ENCODE results near the gene TUBA4B. TPM values are rescaled to one million over a fixed set of nuclear protein-coding genes. Genes with fewer than 3 reads are reported as not detected.

TUBA4B gene
- total RNA-seq, 1 experiment from 2014 or later: not detected

GRCh38 chr2:219210196-219210885 lies 42.7 kb upstream of the TUBA4B start:
- TF ChIP-seq TCF7L2 (IDR thresholded peaks at IDR 0.05; ENCODE audit: low read depth, low read length) (no peak), POLR2AphosphoS5 (IDR thresholded peaks at IDR 0.05; ENCODE audit: low read depth, low read length) (no peak), SIN3A (IDR thresholded peaks at IDR 0.05; ENCODE audit: borderline replicate concordance, insufficient read depth, low read depth, low read length) (no peak), REST (IDR thresholded peaks at IDR 0.05; ENCODE audit: insufficient read depth in 1 of 2, low read depth in 2 of 2, low read length in 1 of 2) (no peak), CTCF (IDR thresholded peaks at IDR 0.05) (no peak)
- no TSS peak for BruUV-seq (replicated peaks)
- intact Hi-C loops (cut with micrococcal nuclease; ENCODE audit: unreplicated experiment): loop anchor here (10.0 kb wide), 1 partner anchor 46 kb away; the partner anchor contains the start of gene NHEJ1
- Histone ChIP-seq H3K4me1 (ENCODE audit: control insufficient read depth, insufficient read depth, low read length) (peaks cover 16% of the 10 kb centered on the region), H3K27me3 (ENCODE audit: control insufficient read depth, insufficient read depth, low read length) (no peaks in the 10 kb centered on the region), H3K36me3 (ENCODE audit: control insufficient read depth, insufficient read depth, low read length) (0 out of 2 replicates have a peak, but pooled peaks cover 4% of the 10 kb centered on the region), H3K27ac (ENCODE audit: low read length) (no peak overlapping the region), H3K4me3 (ENCODE audit: low read depth in 2 of 2, low read length in 2 of 2) (no peak overlapping the region), H3K9me3 (ENCODE audit: control insufficient read depth, insufficient read depth, low read depth, low read length) (no peaks in the 10 kb centered on the region)
- POLR2A ChIA-PET: no interaction called here
- ATAC-seq: no peak
- in situ Hi-C loops (cut with HindIII; ENCODE audit: low pct_unique_long_range_greater_than_20kb, low sequenced_read_pairs): no loop called here
- CTCF ChIA-PET: no interaction called here
- no peak for DNase-seq (ENCODE audit: low read depth, low spot score)

GRCh38 chr2:219210886-219211362 lies 42.1 kb upstream of the TUBA4B start:
- in situ Hi-C loops (cut with HindIII; ENCODE audit: low pct_unique_long_range_greater_than_20kb, low sequenced_read_pairs) (no loop called here), intact Hi-C loops (cut with micrococcal nuclease; ENCODE audit: unreplicated experiment) (loop anchor here (10.0 kb wide), 1 partner anchor 46 kb away; the partner anchor contains the start of gene NHEJ1)
- ATAC-seq (no peak), DNase-seq (ENCODE audit: low read depth, low spot score) (no peak)
- TF ChIP-seq CTCF (IDR thresholded peaks at IDR 0.05) (no peak), POLR2AphosphoS5 (IDR thresholded peaks at IDR 0.05; ENCODE audit: low read depth, low read length) (0 out of 2 replicates have a peak, but pooled peaks have one; percentile 26)
- 0 out of 2 replicates have a peak, but pooled peaks cover 4% of the 10 kb centered on the region for H3K36me3 ChIP-seq (ENCODE audit: control insufficient read depth, insufficient read depth, low read length)
- no peaks in the 10 kb centered on the region for H3K27me3 ChIP-seq (ENCODE audit: control insufficient read depth, insufficient read depth, low read length)
- BruUV-seq (replicated peaks): no TSS peak
- ChIA-PET CTCF (interaction anchor here (0.6 kb wide), 1 partner anchor 154 kb away, joined by 5 read pairs; no protein-coding TSS in a partner anchor), POLR2A (no interaction called here)
- peaks cover 13% of the 10 kb centered on the region for H3K4me1 ChIP-seq (ENCODE audit: control insufficient read depth, insufficient read depth, low read length)
- H3K27ac ChIP-seq (ENCODE audit: low read length): no peak overlapping the region
- no peak overlapping the region for H3K4me3 ChIP-seq (ENCODE audit: low read depth in 2 of 2, low read length in 2 of 2)
- H3K9me3 ChIP-seq (ENCODE audit: control insufficient read depth, insufficient read depth, low read depth, low read length): no peaks in the 10 kb centered on the region

Data from Panc1 (cell line).